HUES6 (cell line): Measurements from ENCODE around the gene NSUN5.
"Not testable (repeated sequence)": the region's sequence is repeated elsewhere in the genome, so short reads cannot be mapped to it uniquely, and the experiment has no call there.

Experiments used
- H3K27ac ChIP-seq: 2 replicates; pipeline ENCODE4 v1.7.0; 2013; ENCODE audit warnings: low read depth, mild to moderate bottlenecking, low read length, inconsistent platforms
- H3K27me3 ChIP-seq: 2 replicates; pipeline ENCODE4 v1.6.1; 2013; ENCODE audit warnings: low read length; ENCODE audit not compliant: control insufficient read depth, insufficient read depth
- H3K36me3 ChIP-seq: 2 replicates; pipeline ENCODE4 v1.6.1; 2013; ENCODE audit warnings: low read length; ENCODE audit not compliant: control insufficient read depth, insufficient read depth
- H3K4me1 ChIP-seq: 2 replicates; pipeline ENCODE4 v1.6.1; 2013; ENCODE audit warnings: low read length; ENCODE audit not compliant: control insufficient read depth, insufficient read depth
- H3K4me3 ChIP-seq: 2 replicates; pipeline ENCODE4 v1.5.1; 2013; ENCODE audit warnings: low read depth, low read length
- H3K9ac ChIP-seq: one replicate; pipeline ENCODE4 v1.6.1; 2013; ENCODE audit warnings: mild to moderate bottlenecking, low read length
- H3K9me3 ChIP-seq: 2 replicates; pipeline ENCODE4 v1.6.1; 2013; ENCODE audit warnings: low read depth, low read length; ENCODE audit not compliant: control insufficient read depth, insufficient read depth

Gene NSUN5

GRCh38 chr7:73277210-73277609 lies 31.4 kb downstream of the NSUN5 start:
- H3K27ac ChIP-seq, H3K27me3 ChIP-seq, H3K9me3 ChIP-seq, H3K4me3 ChIP-seq, H3K36me3 ChIP-seq, H3K9ac ChIP-seq, H3K4me1 ChIP-seq: not testable (repeated sequence)

DNA sequence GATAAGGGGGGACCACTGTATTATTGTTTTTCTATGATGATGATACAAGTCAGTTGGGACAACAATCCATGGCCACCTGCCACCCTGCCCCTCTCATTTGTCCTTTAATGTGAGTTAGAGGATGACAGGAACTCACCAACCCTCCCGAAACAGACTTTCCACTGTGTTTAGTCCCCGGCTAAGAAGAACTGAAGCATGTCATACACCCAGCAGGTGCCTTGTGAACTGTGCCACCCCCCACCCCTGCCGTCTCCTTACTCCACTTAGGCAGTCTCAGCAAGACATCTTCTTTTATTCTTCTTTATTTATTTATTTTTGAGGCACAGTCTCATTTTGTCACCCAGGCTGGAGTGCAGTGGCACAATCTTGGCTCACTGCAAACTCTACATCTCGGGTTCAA lies 40.8 kb downstream of the NSUN5 start:
- not testable (repeated sequence) for H3K27ac ChIP-seq, H3K4me3 ChIP-seq, H3K9me3 ChIP-seq, H3K27me3 ChIP-seq, H3K9ac ChIP-seq, H3K36me3 ChIP-seq, H3K4me1 ChIP-seq

GRCh38 chr7:73266719-73267368 lies 41.8 kb downstream of the NSUN5 start:
- H3K36me3 ChIP-seq, H3K9ac ChIP-seq, H3K9me3 ChIP-seq, H3K4me3 ChIP-seq, H3K4me1 ChIP-seq, H3K27ac ChIP-seq, H3K27me3 ChIP-seq: not testable (repeated sequence)

DNA sequence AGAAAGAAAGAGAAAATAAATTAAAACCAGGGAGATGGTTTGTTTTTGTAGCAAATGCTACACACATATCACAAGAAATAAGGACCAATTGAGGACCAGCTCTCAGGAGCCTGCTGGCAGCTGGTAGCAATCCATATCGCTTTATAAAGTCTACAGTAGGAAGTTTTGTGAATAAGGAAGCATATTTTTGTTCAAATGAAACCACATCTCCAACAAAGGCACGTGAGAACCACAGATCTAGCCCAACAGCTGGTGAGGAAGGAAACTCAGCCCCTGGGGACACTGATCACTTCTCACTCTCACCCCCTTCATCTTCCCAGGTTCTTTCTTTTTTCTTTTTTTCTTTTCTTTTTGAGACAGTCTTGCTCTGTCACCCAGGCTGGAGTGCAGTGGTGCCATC lies 46.2 kb downstream of the NSUN5 start:
- H3K4me3 ChIP-seq, H3K27ac ChIP-seq, H3K9me3 ChIP-seq, H3K9ac ChIP-seq, H3K4me1 ChIP-seq, H3K27me3 ChIP-seq, H3K36me3 ChIP-seq: not testable (repeated sequence)
